K562 (cell line): ENCODE results near the gene FMO3. TPM values are rescaled to one million over a fixed set of nuclear protein-coding genes. Genes with fewer than 3 reads are reported as not detected.

Experiments
- ATAC-seq: fragments of 200-7000 bp; cut with Tn5 transposase; 3 replicates; pipeline ENCODE4 v1.9.1; 2020; ENCODE audit warnings: moderate library complexity
- BruUV-seq: library from RNA; stranded (reverse); fragments of 400-500 nt; replicated peaks from 2 replicates; lab custom pipeline; 2021; lab: Mats Ljungman, UMichigan
- CTCF ChIA-PET: fragments of 300-600 bp; formaldehyde crosslinking; extraction: SDS; loops from one replicate; lab custom pipeline; 2021; ENCODE audit warnings: low intra/inter-chr PET ratio; lab: Yijun Ruan, JAX
- POLR2A ChIA-PET: fragments of 300-600, 350-650 bp; sonication (Branson Sonifier 250); formaldehyde crosslinking; extraction: SDS; loops from one replicate; lab custom pipeline; 2021; ENCODE audit warnings: antibody characterized with exemption, inconsistent platforms; lab: Yijun Ruan, JAX
- DNase-seq, 4 experiments: peaks; one replicate each; pipeline versions ENCODE4 v3.0.0 to v3.0.0-alpha.2; 2011 to 2018; ENCODE audit warnings: low spot score in 3 of 4, mixed read lengths in 3 of 4; ENCODE audit errors: extremely low read depth in 1 of 4
- FAIRE-seq: peaks from 2 replicates; lab custom pipeline; 2011; peaks lifted over from hg19 to GRCh38; lab: Jason Lieb, UNC
- H2AFZ ChIP-seq: 2 replicates; pipeline ENCODE4 v1.6.0; 2011; ENCODE audit warnings: low read depth, low read length, control low read depth, inconsistent platforms
- H3K27ac ChIP-seq: fragments of 200-600 bp; 3 replicates; pipeline ENCODE4 v1.8.0; 2011; ENCODE audit warnings: low read depth, mild to moderate bottlenecking, control low read depth, inconsistent platforms, low read length, moderate library complexity, mixed read lengths; ENCODE audit errors: extremely low read depth
- H3K27me3 ChIP-seq, 2 experiments: fragments of 300-600 bp in 1 of 2; 2 replicates in 1 of 2; 3 replicates in 1 of 2; pipeline versions ENCODE4 v1.6.0 to v1.8.0; 2011; ENCODE audit warnings: inconsistent platforms in 2 of 2, low read length in 2 of 2, mild to moderate bottlenecking in 1 of 2, mixed read lengths in 1 of 2, moderate library complexity in 1 of 2; ENCODE audit not compliant: control insufficient read depth in 2 of 2, insufficient read depth in 2 of 2
- H3K36me3 ChIP-seq: fragments of 300-600 bp; 3 replicates; pipeline ENCODE4 v1.8.0; 2011; ENCODE audit warnings: mild to moderate bottlenecking, low read length, inconsistent platforms; ENCODE audit not compliant: control insufficient read depth, insufficient read depth
- H3K4me1 ChIP-seq, 2 experiments: fragments of 200-600 bp in 1 of 2; replicated peaks in 1 of 2; 2 replicates in 1 of 2; 3 replicates in 1 of 2; pipeline versions ENCODE4 v1.5.1 to v1.8.0; 2011; ENCODE audit warnings: inconsistent platforms in 2 of 2, low read length in 2 of 2, mild to moderate bottlenecking in 1 of 2, mixed read lengths in 1 of 2, moderate library complexity in 1 of 2; ENCODE audit not compliant: control insufficient read depth in 2 of 2, insufficient read depth in 2 of 2
- H3K4me2 ChIP-seq: 2 replicates; pipeline ENCODE4 v1.6.1; 2011; ENCODE audit warnings: low read length, control low read depth, inconsistent platforms, mixed read lengths; ENCODE audit not compliant: insufficient read depth
- H3K4me3 ChIP-seq: fragments of 200-600 bp; sonication (generic), shearing (Covaris generic); 2 replicates; pipeline ENCODE4 v1.5.1; 2016; ENCODE audit warnings: control low read depth, inconsistent platforms
- H3K79me2 ChIP-seq: fragments of 200-600 bp; 3 replicates; pipeline ENCODE4 v1.8.0; 2011; ENCODE audit warnings: low read length, inconsistent platforms; ENCODE audit not compliant: control insufficient read depth, insufficient read depth
- H3K9ac ChIP-seq, 2 experiments: 2 replicates each; pipeline versions ENCODE4 v1.6.0 to v1.6.1; 2011; ENCODE audit warnings: low read depth in 2 of 2, low read length in 2 of 2, control low read depth in 1 of 2, inconsistent platforms in 1 of 2, mild to moderate bottlenecking in 1 of 2, mixed read lengths in 1 of 2; ENCODE audit not compliant: insufficient read depth in 1 of 2
- H3K9me1 ChIP-seq: one replicate; pipeline ENCODE4 v1.6.0; 2011; ENCODE audit warnings: inconsistent platforms, mild to moderate bottlenecking, low read length, moderate library complexity; ENCODE audit not compliant: control insufficient read depth, insufficient read depth
- H3K9me3 ChIP-seq: replicated peaks from 2 replicates; pipeline ENCODE4 v1.5.1; 2011; ENCODE audit warnings: low read depth, low read length, inconsistent platforms; ENCODE audit not compliant: control insufficient read depth, insufficient read depth
- H4K20me1 ChIP-seq: replicated peaks from 2 replicates; pipeline ENCODE4 v1.6.1; 2011; ENCODE audit warnings: low read length, inconsistent platforms, mixed read lengths; ENCODE audit not compliant: control insufficient read depth, insufficient read depth
- ID3 ChIP-seq, 2 experiments: fragments of 250-450 bp in 1 of 2; fragments of 450-650 bp in 1 of 2; sonication (Bioruptor Pico) in 1 of 2; IDR thresholded peaks; 2 replicates each; pipeline versions ENCODE4 v1.6.1 to v1.8.0; 2016 to 2021; ENCODE audit warnings: mild to moderate bottlenecking in 2 of 2, moderate library complexity in 2 of 2, missing compliant biosample characterization in 1 of 2, missing genetic modification characterization in 1 of 2
- PREB ChIP-seq: sonication (generic); formaldehyde crosslinking; IDR thresholded peaks from 2 replicates; pipeline ENCODE4 v1.8.1; 2023; ENCODE audit warnings: mild to moderate bottlenecking, missing genetic modification reagents
- RAD21 ChIP-seq, 2 experiments: fragments of 250-450 bp in 1 of 2; fragments of 450-650 bp in 1 of 2; sonication (Bioruptor Pico) in 1 of 2; formaldehyde crosslinking in 1 of 2; IDR thresholded peaks in 1 of 2; conservative IDR thresholded peaks in 1 of 2; 2 replicates each; pipeline versions ENCODE4 v1.4.0 to v1.8.0; 2020 to 2022; ENCODE audit warnings: mild to moderate bottlenecking in 2 of 2, moderate library complexity in 1 of 2
- SAFB ChIP-seq: fragments of 200-400 bp; formaldehyde crosslinking; IDR thresholded peaks from 2 replicates; pipeline ENCODE4 v1.6.1; 2017; ENCODE audit warnings: low read depth, low read length, borderline replicate concordance
- VEZF1 ChIP-seq: fragments of 200-800 bp; sonication (Bioruptor generic); IDR thresholded peaks from 2 replicates; pipeline ENCODE4 v1.6.1; 2017; ENCODE audit warnings: missing genetic modification characterization, missing compliant biosample characterization
- ZNF282 ChIP-seq: sonication (generic); formaldehyde crosslinking; IDR thresholded peaks from 2 replicates; pipeline ENCODE4 v1.8.1; 2023; ENCODE audit warnings: missing genetic modification reagents
- ZNF316 ChIP-seq: fragments of 450-650 bp; IDR thresholded peaks from 2 replicates; pipeline ENCODE4 v1.6.1; 2016
- WGBS: fragments of 100-300 bp; shearing (Covaris generic); methylation state at CpG from one replicate; pipeline ENCODE4 v1.1.6; 2016; ENCODE audit warnings: low coverage, mixed read lengths; ENCODE audit not compliant: insufficient coverage; ENCODE audit errors: missing lambda C conversion rate; 5-methylcytosine and 5-hydroxymethylcytosine counted together
- in situ Hi-C: fragments of 300-500 bp; cut with MboI; formaldehyde crosslinking; loops from 4 replicates; pipeline ENCODE4 v1.15.0; 2018; ENCODE audit warnings: inconsistent platforms, mixed read lengths
- intact Hi-C: fragments of 100-400 bp; cut with micrococcal nuclease; formaldehyde crosslinking; loops from 2 replicates; pipeline ENCODE4 v1.14.2; 2022
- polyA plus RNA-seq, 8 experiments: library from polyadenylated mRNA; depleted of rRNA in 4 of 8; stranded (reverse) in 5 of 8; unstranded in 3 of 8; fragments of >200 nt; fragmentation: Nextera tagmentation in 2 of 8; fragmentation: Illumina TruSeq in 1 of 8; extraction: Ambion mirVana in 2 of 8; extraction: Trizol in 1 of 8; gene quantifications; 2 replicates each; pipeline versions ENCODE4 v1.2.1 to v1.2.3, GENCODE V29; 2011 to 2014; ENCODE audit warnings: inconsistent platforms in 1 of 8, missing spikeins in 1 of 8
- total RNA-seq, 7 experiments: library from RNA; depleted of rRNA in 6 of 7; stranded (reverse); fragments of >200 nt in 6 of 7; fragmentation: Illumina TruSeq in 2 of 7; extraction: Trizol in 2 of 7; gene quantifications; 2 replicates each; pipeline versions ENCODE4 v1.2.1 to v1.2.3, GENCODE V29; 2011 to 2021; ENCODE audit warnings: low replicate concordance in 1 of 7

Gene FMO3
- total and polyA plus RNA-seq, 9 of the 15 experiments (the other 6 are each of a cell fraction or from before 2014, with no cell fraction given): not detected

GRCh38 chr1:171081314-171081753 is 9.4 kb upstream of the FMO3 start:
- H3K9me1 ChIP-seq: no peaks in the 10 kb centered on the region
- no peak overlapping the region for H2AFZ ChIP-seq
- H3K27ac ChIP-seq: no peak overlapping the region
- no peaks in the 10 kb centered on the region for H3K36me3 ChIP-seq
- ChIA-PET CTCF (no interaction called here), POLR2A (no interaction called here)
- H3K4me2 ChIP-seq: no peak overlapping the region
- no peak overlapping the region for H3K4me3 ChIP-seq
- in situ Hi-C loops: no loop called here
- no TSS peak for BruUV-seq
- no peaks in the 10 kb centered on the region for H3K4me1 ChIP-seq
- H3K9ac ChIP-seq: no peak overlapping the region
- DNase-seq: no peak
- FAIRE-seq: no peak
- H3K27me3 ChIP-seq: no peaks in the 10 kb centered on the region
- no peaks in the 10 kb centered on the region for H3K9me3 ChIP-seq
- peak; percentile 5; the same call in 1 of the 2 replicates for TF ChIP-seq ZNF316
- no peak for TF ChIP-seq PREB (CRISPR knock-in tag)
- peak in 1 of 2 experiments; percentile 24; a peak in 1 of 4 replicates for TF ChIP-seq RAD21 (CRISPR knock-in tag; conservative IDR thresholded peaks at IDR 0.05 in 1 of 2, IDR thresholded peaks at IDR 0.05 in 1 of 2)
- no peaks in the 10 kb centered on the region for H4K20me1 ChIP-seq
- intact Hi-C loops: no loop called here
- H3K79me2 ChIP-seq: no peaks in the 10 kb centered on the region
- no peak for ATAC-seq

GRCh38 chr1:171081763-171082201 is 8.9 kb upstream of the FMO3 start:
- no peaks in the 10 kb centered on the region for H3K9me3 ChIP-seq
- H3K79me2 ChIP-seq: no peaks in the 10 kb centered on the region
- ChIA-PET CTCF (no interaction called here), POLR2A (no interaction called here)
- no peaks in the 10 kb centered on the region for H4K20me1 ChIP-seq
- H3K27ac ChIP-seq: no peak overlapping the region
- DNase-seq: no peak
- intact Hi-C loops: no loop called here
- no peaks in the 10 kb centered on the region for H3K4me1 ChIP-seq
- H3K9me1 ChIP-seq: no peaks in the 10 kb centered on the region
- FAIRE-seq: no peak
- H3K27me3 ChIP-seq: no peaks in the 10 kb centered on the region
- no peak overlapping the region for H3K9ac ChIP-seq
- no TSS peak for BruUV-seq
- TF ChIP-seq ZNF282 (CRISPR knock-in tag): no peak
- TF ChIP-seq VEZF1 (CRISPR knock-in tag): no peak
- no peak for TF ChIP-seq SAFB
- no peak for TF ChIP-seq ID3 (CRISPR knock-in tag; IDR thresholded peaks at IDR 0.05)
- TF ChIP-seq ID3 (tag; IDR thresholded peaks at IDR 0.05): no peak
- H3K4me3 ChIP-seq: no peak overlapping the region
- H2AFZ ChIP-seq: no peak overlapping the region
- H3K4me2 ChIP-seq: no peak overlapping the region
- in situ Hi-C loops: no loop called here
- ATAC-seq: no peak
- under 1% methylated on average over 7 of the region's 7 CpGs for WGBS
- H3K36me3 ChIP-seq: no peaks in the 10 kb centered on the region
